ENCODE data around the gene OTOP2.

DNA sequence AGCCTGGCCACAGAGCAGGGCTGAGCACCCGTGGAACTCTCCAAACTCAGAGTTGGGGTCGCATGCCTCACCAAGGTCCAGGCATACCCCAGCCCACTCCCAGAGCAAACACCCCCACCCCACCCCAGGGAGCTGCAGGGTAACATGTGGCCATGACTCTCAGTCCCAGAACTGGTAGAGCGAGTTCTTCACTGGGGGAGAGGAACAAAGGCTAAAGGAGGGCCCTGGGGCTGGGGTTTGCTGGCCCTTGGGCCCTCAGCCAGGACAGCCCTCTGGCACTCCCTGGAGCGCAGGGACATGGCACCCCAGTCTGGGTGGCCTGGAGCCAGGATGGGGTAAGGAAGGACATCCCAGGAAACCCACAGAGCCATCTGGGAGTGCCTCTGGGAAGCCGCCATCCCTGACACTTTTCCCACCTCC lies 44.3 kb downstream of the OTOP2 start:
- TF ChIP-seq, protein P1, sequence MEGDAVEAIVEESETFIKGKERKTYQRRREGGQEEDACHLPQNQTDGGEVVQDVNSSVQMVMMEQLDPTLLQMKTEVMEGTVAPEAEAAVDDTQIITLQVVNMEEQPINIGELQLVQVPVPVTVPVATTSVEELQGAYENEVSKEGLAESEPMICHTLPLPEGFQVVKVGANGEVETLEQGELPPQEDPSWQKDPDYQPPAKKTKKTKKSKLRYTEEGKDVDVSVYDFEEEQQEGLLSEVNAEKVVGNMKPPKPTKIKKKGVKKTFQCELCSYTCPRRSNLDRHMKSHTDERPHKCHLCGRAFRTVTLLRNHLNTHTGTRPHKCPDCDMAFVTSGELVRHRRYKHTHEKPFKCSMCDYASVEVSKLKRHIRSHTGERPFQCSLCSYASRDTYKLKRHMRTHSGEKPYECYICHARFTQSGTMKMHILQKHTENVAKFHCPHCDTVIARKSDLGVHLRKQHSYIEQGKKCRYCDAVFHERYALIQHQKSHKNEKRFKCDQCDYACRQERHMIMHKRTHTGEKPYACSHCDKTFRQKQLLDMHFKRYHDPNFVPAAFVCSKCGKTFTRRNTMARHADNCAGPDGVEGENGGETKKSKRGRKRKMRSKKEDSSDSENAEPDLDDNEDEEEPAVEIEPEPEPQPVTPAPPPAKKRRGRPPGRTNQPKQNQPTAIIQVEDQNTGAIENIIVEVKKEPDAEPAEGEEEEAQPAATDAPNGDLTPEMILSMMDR (IDR thresholded peaks at IDR 0.05), result no peak
- no peak for TF ChIP-seq POLR2A (IDR thresholded peaks at IDR 0.05)
